Osteoblast (primary cell): Measurements from ENCODE around the gene SEMA7A. TPM values are rescaled to one million over a fixed set of nuclear protein-coding genes. Genes with fewer than 3 reads are reported as not detected.
"Not testable (repeated sequence)": the region's sequence is repeated elsewhere in the genome, so short reads cannot be mapped to it uniquely, and the experiment has no call there.

Experiments used
- DNase-seq: peaks from one replicate; pipeline ENCODE4 v3.0.0; 2011; ENCODE audit warnings: low spot score, mixed read lengths; ENCODE audit not compliant: insufficient read length; ENCODE audit errors: missing footprints
- H2AFZ ChIP-seq: 2 replicates; pipeline ENCODE4 v1.6.0; 2011; ENCODE audit warnings: mild to moderate bottlenecking, low read length
- H3K27ac ChIP-seq: 2 replicates; pipeline ENCODE4 v1.5.1; 2011; ENCODE audit warnings: mild to moderate bottlenecking, low read depth, low read length, moderate library complexity
- H3K27me3 ChIP-seq: 2 replicates; pipeline ENCODE4 v1.6.0; 2012; ENCODE audit warnings: mild to moderate bottlenecking, control low read depth, inconsistent platforms, low read length, moderate library complexity; ENCODE audit not compliant: insufficient read depth
- H3K36me3 ChIP-seq: 2 replicates; pipeline ENCODE4 v1.5.1; 2011; ENCODE audit warnings: mild to moderate bottlenecking, low read length, control low read depth, moderate library complexity; ENCODE audit not compliant: insufficient read depth
- H3K4me1 ChIP-seq: 2 replicates; pipeline ENCODE4 v1.5.1; 2011; ENCODE audit warnings: mild to moderate bottlenecking, low read length, control low read depth, moderate library complexity; ENCODE audit not compliant: insufficient read depth
- H3K4me2 ChIP-seq: 2 replicates; pipeline ENCODE4 v1.6.0; 2011; ENCODE audit warnings: mild to moderate bottlenecking, low read length; ENCODE audit not compliant: insufficient read depth
- H3K4me3 ChIP-seq: fragments of 200-600 bp; sonication (generic); 3 replicates; pipeline ENCODE4 v1.5.1; 2012; ENCODE audit warnings: mild to moderate bottlenecking, low read length, inconsistent platforms; ENCODE audit not compliant: insufficient read depth
- H3K79me2 ChIP-seq: 2 replicates; pipeline ENCODE4 v1.6.0; 2012; ENCODE audit warnings: mild to moderate bottlenecking, low read length, control low read depth, inconsistent platforms; ENCODE audit not compliant: insufficient read depth
- H3K9me3 ChIP-seq: 2 replicates; pipeline ENCODE4 v1.5.1; 2011; ENCODE audit warnings: low read depth, low read length, control low read depth
- H4K20me1 ChIP-seq: 2 replicates; pipeline ENCODE4 v1.6.0; 2012; ENCODE audit warnings: mild to moderate bottlenecking, low read length, control low read depth; ENCODE audit not compliant: insufficient read depth
- total RNA-seq: library from RNA; depleted of rRNA; stranded (reverse); fragments of >200 nt; gene quantifications from 2 replicates; pipeline ENCODE4 v1.2.3, GENCODE V29; 2012
- TF ChIP-seq, protein P1 (sequence below): IDR thresholded peaks from 2 replicates; pipeline ENCODE4 v1.5.1; 2011; ENCODE audit warnings: mild to moderate bottlenecking, low read depth, low read length, moderate library complexity; ENCODE audit errors: extremely low read depth

The SEMA7A gene
- total RNA-seq, 1 donor = 30.4 TPM

DNA sequence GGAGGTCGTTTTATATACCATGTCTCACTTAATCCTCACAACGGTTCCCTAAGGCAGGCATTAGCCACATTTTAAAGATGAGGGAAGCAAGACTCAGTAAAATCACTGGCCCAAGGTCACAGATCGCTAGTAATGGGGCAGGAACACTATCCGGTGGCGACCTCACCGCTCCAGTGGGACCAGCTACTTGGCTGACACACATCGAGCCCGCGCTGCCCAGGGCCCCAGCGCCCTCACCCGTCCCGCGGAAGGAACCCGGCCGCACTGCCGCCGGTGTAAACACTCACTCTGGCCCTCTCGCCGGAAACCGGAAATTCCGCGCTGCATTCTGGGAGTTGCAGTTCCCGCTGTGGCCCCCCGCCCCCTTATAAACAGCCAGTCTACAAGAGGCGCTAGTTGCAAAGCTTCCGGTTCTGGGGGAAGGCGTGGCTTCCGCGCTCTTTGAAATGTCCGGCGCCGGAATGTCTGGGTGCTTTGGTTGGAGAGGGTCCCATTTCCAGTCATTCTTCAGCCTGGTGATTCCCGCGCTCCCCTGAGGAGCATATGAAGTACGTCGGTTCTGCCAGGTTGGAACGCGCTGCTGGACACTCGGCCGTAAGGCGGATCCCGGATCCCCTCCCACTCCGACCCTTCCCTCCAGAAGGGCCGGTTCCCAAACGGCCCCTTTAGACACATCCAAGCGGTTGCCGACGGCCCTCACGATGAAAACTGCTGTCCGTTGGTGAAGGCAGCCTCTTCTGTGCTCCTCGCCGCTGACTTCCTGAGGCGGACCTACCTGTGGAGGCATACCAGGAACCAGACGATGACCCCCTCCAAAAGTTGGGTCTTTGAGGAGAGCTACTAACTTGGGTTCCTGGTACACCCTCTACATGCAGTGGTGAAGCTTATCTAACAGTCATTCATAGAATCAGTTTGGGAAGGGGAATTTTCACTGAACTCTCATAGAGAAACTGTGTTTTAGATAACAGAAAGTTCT, 27.4 kb upstream of the SEMA7A start, which contains the start of gene UBL7:
Gene UBL7 (minus strand): TSS at position 290 of the 976 bp plus-strand sequence. CDS start 2,293 bp downstream, outside the sequence.
- Histone ChIP-seq H3K9me3 (no peaks in the 10 kb centered on the region), H3K36me3 (peaks cover 4% of the 10 kb centered on the region), H4K20me1 (no peaks in the 10 kb centered on the region), H3K27me3 (no peaks in the 10 kb centered on the region), H3K4me3 (peak within 1 kb of the TSS; percentile 99), H3K27ac (peak within 1 kb of the TSS; percentile 79), H3K79me2 (peaks cover 16% of the 10 kb centered on the region), H3K4me2 (peak within 1 kb of the TSS; percentile 95), H2AFZ (peak within 1 kb of the TSS; percentile 100), H3K4me1 (peaks cover 13% of the 10 kb centered on the region)
- TF ChIP-seq, protein P1, sequence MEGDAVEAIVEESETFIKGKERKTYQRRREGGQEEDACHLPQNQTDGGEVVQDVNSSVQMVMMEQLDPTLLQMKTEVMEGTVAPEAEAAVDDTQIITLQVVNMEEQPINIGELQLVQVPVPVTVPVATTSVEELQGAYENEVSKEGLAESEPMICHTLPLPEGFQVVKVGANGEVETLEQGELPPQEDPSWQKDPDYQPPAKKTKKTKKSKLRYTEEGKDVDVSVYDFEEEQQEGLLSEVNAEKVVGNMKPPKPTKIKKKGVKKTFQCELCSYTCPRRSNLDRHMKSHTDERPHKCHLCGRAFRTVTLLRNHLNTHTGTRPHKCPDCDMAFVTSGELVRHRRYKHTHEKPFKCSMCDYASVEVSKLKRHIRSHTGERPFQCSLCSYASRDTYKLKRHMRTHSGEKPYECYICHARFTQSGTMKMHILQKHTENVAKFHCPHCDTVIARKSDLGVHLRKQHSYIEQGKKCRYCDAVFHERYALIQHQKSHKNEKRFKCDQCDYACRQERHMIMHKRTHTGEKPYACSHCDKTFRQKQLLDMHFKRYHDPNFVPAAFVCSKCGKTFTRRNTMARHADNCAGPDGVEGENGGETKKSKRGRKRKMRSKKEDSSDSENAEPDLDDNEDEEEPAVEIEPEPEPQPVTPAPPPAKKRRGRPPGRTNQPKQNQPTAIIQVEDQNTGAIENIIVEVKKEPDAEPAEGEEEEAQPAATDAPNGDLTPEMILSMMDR = peak; percentile 13
- DNase-seq = peak; percentile 97

DNA sequence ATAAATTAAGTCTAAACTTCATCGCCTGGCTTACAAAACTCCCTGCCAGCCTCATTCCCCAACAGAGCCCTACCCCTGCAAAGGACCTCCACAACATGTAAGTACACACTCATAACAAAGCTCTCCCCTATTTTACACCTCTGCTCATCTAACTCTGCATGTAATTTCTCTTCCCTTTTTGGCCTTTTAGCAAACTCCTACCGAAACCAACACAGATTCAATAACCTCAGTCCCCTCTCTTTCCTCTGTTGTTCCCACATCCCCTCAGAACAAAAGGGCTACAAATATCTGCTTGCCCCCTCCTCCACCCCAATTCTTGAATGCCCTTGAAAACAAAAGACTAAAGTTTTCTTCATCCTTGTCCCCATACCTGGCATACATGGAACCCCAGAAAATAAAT, 26.5 kb upstream of the SEMA7A start:
- Histone ChIP-seq H3K4me3 (peak overlapping the region; percentile 99), H4K20me1 (no peaks in the 10 kb centered on the region), H3K27ac (peak overlapping the region; percentile 79), H3K9me3 (no peaks in the 10 kb centered on the region), H3K4me1 (peaks cover 13% of the 10 kb centered on the region), H3K27me3 (no peaks in the 10 kb centered on the region), H2AFZ (peak overlapping the region; percentile 93), H3K4me2 (peak overlapping the region; percentile 95), H3K36me3 (peaks cover 7% of the 10 kb centered on the region), H3K79me2 (peaks cover 16% of the 10 kb centered on the region)
- DNase-seq = peak; percentile 80
- TF ChIP-seq, protein P1 = no peak

DNA sequence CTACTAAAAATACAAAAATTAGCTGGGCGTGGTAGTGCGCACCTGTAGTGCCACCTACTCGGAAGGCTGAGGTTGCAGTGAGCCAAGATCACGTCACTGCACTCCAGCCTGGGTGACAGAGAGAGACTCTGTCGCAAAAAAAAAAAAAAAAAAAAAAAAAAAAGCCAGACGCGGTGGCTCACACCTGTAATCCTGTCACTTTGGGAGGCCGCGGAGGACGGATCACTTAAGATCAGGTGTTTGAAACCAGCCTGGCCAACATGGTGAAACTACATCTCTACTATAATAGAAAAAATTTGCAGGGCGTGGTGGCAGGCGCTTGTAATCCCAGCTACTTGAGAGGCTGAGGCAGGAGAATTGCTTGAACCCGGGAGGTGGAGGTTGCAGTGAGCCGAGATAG, 26.0 kb upstream of the SEMA7A start:
- H3K4me1 ChIP-seq = peaks cover 13% of the 10 kb centered on the region
- H2AFZ ChIP-seq = not testable (repeated sequence)

DNA sequence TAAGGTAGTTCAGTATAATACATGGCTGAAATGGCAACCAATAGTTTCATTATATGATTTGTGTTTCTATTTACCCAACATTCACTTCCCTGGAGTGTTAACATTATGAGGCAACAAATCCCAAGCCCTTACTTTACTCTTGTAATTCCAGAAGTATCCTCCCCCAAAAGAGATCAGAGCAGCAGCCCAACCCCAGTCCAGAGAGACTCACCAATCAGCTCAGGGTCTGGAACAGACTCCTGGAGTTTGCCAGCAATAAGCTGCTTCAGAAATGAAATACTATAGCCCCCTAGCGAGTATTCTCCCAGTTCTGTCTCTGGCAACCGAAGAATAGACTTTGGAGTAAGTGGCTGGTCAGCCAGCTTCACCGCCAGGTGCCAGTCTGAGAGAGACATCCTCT, 24.7 kb upstream of the SEMA7A start:
- no peaks in the 10 kb centered on the region for H3K27me3 ChIP-seq
- H3K4me2 ChIP-seq = no peak overlapping the region
- TF ChIP-seq, protein P1 = no peak

More for the DNA sequence above, 26.0 kb upstream of the SEMA7A start:
- not testable (repeated sequence) for DNase-seq, H3K4me2 ChIP-seq, H3K27ac ChIP-seq, H3K4me3 ChIP-seq, H3K9me3 ChIP-seq, H3K36me3 ChIP-seq, H4K20me1 ChIP-seq, H3K27me3 ChIP-seq
- H3K79me2 ChIP-seq = peaks cover 16% of the 10 kb centered on the region

DNA sequence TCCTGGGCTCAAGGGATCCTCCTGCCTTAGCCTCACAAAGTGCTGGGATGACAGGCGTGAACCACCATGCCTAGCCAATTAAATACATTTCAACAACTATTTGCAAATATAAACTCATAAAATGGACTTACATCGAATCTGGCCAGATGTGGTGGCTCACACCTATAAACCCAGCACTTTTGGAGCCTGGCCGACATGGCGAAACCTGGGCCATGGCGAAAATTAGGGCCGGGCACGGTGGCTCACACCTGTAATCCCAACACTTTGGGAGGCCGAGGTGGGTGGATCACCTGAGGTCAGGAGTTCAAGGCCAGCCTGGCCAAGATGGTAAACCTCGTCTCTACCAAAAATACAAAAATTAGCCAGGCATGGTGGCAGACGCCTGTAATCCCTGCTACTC, 23.3 kb upstream of the SEMA7A start:
- H2AFZ ChIP-seq, DNase-seq, H3K9me3 ChIP-seq, H3K4me2 ChIP-seq, H3K4me3 ChIP-seq, H3K27ac ChIP-seq, H3K27me3 ChIP-seq, H4K20me1 ChIP-seq: not testable (repeated sequence)
- peaks cover 11% of the 10 kb centered on the region for H3K36me3 ChIP-seq
- H3K79me2 ChIP-seq = peaks cover 12% of the 10 kb centered on the region
- H3K4me1 ChIP-seq = peaks cover 20% of the 10 kb centered on the region

More for the DNA sequence above, 24.7 kb upstream of the SEMA7A start:
- H3K9me3 ChIP-seq = no peaks in the 10 kb centered on the region
- peaks cover 20% of the 10 kb centered on the region for H3K4me1 ChIP-seq
- no peaks in the 10 kb centered on the region for H4K20me1 ChIP-seq
- peak; percentile 88 for DNase-seq
- H3K4me3 ChIP-seq = no peak overlapping the region
- H3K79me2 ChIP-seq = peaks cover 16% of the 10 kb centered on the region
- peaks cover 7% of the 10 kb centered on the region for H3K36me3 ChIP-seq
- H2AFZ ChIP-seq = no peak overlapping the region
- no peak overlapping the region for H3K27ac ChIP-seq
